ENCODE data around the gene PIGBOS1.
"Not testable (repeated sequence)": the region's sequence is repeated elsewhere in the genome, so short reads cannot be mapped to it uniquely, and the experiment has no call there.

- TF ChIP-seq, protein P1, sequence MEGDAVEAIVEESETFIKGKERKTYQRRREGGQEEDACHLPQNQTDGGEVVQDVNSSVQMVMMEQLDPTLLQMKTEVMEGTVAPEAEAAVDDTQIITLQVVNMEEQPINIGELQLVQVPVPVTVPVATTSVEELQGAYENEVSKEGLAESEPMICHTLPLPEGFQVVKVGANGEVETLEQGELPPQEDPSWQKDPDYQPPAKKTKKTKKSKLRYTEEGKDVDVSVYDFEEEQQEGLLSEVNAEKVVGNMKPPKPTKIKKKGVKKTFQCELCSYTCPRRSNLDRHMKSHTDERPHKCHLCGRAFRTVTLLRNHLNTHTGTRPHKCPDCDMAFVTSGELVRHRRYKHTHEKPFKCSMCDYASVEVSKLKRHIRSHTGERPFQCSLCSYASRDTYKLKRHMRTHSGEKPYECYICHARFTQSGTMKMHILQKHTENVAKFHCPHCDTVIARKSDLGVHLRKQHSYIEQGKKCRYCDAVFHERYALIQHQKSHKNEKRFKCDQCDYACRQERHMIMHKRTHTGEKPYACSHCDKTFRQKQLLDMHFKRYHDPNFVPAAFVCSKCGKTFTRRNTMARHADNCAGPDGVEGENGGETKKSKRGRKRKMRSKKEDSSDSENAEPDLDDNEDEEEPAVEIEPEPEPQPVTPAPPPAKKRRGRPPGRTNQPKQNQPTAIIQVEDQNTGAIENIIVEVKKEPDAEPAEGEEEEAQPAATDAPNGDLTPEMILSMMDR (conservative IDR thresholded peaks at IDR 0.05; ENCODE audit: low read depth, low read length), result not testable (repeated sequence)
- TF ChIP-seq EZH2 (IDR thresholded peaks at IDR 0.05; ENCODE audit: borderline replicate concordance, low read depth, low read length, poor library complexity, severe bottlenecking), result not testable (repeated sequence)
Measured at GRCh38 chr15:55280589-55280988, 38.3 kb downstream of the PIGBOS1 start.
